Right renal pelvis (tissue), 4 donors: Measurements from ENCODE around the gene TMEM165. TPM values are rescaled to one million over a fixed set of nuclear protein-coding genes. Genes with fewer than 3 reads are reported as not detected.

Source experiments
- DNase-seq, 4 donors: peaks; one replicate each; pipeline ENCODE4 v3.0.0-alpha.2; 2013; ENCODE audit warnings: low read depth in 4 of 4, low spot score in 3 of 4, missing footprints in 1 of 4
- polyA plus RNA-seq, 4 donors: library from polyadenylated mRNA; unstranded; fragments of 120-200 nt; gene quantifications; one replicate each; pipeline ENCODE4 v1.2.1, GENCODE V29; 2013; ENCODE audit not compliant: insufficient read length in 4 of 4

The TMEM165 gene
- polyA plus RNA-seq, 4 donors: 76.3 to 95.2 (median 88.0) TPM

DNA sequence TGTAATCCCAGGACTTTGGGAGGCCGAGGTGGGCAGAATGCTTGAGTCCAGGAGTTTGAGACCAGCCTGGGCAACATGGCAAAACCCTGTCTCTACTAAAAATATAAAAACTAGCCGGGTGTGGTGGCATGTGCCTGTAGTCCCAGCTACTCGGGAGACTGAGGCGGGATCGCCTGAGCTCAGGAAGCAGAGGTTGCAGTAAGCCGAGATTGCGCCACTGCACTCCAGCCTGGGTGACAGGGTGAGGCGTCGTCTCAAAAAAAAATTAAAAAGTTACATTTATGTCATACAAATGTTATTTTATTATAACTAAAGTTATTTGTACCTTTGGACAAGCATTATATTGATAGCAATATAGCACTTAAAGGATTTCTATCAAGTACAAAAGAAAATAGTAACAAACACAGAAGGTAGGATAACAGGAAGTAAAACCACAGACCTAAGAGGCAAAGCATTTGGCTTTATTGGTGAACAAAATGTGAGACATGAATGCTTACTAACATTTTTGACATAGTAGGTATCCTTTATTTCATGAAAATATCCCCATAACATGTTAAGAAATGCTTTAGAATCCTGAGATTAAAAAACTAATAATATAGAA lies 51.5 kb downstream of the TMEM165 start:
- no peak for DNase-seq

DNA sequence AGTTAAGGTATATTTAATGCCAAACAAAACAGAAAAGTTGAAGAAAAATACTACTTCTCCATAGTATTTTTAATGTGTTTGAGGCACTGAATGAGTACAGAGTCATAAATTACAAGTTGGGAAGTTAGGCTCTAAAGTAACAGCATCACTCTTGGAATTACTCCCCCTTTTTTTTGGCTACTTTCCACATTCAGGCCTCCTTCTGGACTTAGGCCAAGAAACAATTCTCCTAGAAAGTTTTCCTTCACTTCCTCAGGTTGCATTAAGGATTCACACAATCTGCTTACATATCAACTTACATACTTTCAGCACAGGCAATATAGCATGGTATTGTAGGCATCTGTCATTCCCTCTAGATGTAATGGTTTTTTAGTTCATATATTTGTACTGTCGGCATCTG lies 52.1 kb downstream of the TMEM165 start:
- DNase-seq: peak; percentile 10 to 44 (median 38)

DNA sequence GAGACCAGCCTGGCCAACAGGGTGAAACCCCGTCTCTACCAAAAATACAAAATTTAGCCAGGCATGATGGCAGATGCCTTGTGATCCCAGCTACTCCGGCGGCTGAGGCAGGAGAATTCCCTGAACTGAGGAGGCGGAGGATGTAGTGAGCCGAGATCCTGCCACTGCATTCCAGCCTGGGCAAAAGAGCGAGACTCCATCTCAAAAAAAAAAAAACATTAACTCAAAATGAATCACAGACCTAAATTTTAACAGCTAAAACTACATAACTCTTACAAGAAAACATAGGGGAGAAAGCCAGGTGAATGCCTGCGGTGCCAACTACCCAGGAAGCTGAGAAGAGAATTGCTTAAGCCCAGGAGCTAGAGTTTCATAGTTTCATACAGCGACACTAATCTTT lies 54.8 kb downstream of the TMEM165 start:
- no peak for DNase-seq

DNA sequence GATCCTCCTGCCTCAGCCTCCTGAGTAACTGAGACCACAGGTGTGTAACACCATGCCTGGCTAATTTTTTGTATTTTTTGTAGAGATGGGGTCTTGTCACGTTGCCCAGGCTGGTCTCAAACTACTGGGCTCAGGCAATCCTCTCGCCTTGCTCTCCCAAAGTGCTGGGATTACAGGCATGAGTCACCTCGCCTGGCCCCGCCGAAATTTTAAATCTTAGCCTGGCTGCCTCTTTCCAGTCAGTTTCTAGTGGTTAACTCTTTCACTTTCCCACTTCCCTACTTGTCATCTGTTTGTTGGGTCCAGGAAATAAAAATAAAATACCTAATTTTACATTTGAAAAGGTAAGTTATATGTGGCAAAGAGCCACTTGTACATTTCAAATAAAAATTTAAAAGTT lies 62.4 kb downstream of the TMEM165 start:
- DNase-seq: no peak

DNA sequence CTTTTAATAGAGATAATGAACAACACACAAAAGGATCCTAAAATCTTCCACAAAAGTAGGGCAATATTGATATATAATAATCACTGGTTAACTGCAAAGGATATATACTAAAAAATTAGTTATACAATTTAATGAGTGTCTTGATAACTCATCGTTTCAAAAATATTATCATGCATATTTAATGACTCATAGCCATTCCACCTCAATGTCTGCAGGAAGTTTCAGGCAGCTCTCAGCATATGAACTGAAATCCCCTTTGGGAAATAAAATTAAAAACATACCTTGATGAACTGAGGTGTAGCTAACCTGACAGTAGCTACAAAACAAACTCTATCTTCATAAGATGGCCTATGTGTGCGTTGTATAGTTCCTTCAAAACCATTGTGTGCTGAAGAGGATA lies 62.9 kb downstream of the TMEM165 start:
- no peak for DNase-seq

DNA sequence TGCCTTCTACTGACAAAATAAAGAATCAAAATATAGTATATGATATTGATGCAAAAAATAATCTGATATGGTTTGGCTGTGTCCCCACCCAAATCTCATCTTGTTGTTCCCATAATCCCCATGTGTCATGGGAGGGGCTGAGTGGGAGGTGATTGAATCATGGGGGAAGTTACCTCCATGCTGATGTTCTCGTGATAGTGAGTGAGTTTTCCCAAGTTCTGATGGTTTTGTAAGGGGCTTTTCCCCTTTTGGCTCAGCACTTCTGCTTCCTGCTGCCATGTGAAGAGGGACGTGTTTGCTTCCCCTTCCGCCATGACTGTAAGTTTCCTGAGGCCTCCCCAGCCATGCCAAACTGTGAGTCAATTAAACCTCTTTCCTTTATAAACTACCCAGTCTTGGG lies 70.2 kb downstream of the TMEM165 start:
- DNase-seq: no peak

DNA sequence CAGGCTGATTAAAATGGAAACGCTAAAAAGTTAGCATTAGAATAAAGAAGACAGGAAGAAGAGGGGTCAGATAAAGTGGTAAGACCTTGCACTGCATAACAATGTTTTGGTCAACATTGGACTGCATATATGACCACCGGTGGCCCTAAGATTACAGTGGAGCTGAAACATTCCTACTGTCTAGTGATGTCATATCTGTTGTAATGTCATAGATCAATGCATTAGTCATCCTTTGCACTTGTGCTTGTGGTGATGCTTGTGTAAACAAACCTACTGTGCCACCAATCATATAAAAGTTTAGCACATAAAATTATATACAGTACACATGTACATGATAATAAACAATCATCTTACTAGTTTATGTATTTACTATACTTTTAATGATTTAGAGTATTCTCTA lies 73.0 kb downstream of the TMEM165 start:
- no peak for DNase-seq

DNA sequence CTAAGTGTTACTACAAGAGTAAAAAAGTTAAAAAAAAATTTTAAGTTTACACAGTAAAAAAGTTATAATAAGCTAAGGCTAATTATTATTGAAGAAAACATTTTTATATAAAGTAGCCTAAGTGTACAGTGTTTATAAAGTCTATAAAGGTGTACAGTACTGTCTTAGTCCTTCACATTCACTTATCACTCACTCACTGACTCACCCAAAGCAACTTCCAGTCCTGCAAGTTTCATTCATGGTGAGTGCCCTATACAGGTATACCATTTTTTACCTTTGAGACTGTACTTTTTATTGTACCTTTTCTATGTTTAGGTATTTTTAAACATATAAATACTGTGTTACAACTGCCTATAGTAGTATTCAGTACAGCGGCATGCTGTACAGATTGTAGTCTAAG lies 74.2 kb downstream of the TMEM165 start:
- no peak for DNase-seq

Other genes starting within 250 kb of the TMEM165 start
- 10 to 100 TPM; 17.4 to 23.7 (median 20.7) TPM for gene SRD5A3, start 49.7 kb upstream of the TMEM165 start, polyA plus RNA-seq
- 10 to 100 TPM; 17.6 to 24.7 (median 21.6) TPM for gene CLOCK, start 151.0 kb downstream of the TMEM165 start, polyA plus RNA-seq
- not detected for gene PDCL2, start 196.3 kb downstream of the TMEM165 start, polyA plus RNA-seq
- gene NMU, start 240.3 kb downstream of the TMEM165 start, polyA plus RNA-seq: 10 to 100 TPM in 3 of 4 donors, 1 to 10 TPM in 1; 8.1 to 12.5 (median 11.2) TPM